NCI-H526 treated with DMSO at 0.1 percent for 48 hours (cell line): ENCODE results near the gene ETFA.

Experiments
- DNase-seq: peaks from one replicate; lab custom pipeline; 2025; lab: John Stamatoyannopoulos, UW

Gene ETFA

DNA sequence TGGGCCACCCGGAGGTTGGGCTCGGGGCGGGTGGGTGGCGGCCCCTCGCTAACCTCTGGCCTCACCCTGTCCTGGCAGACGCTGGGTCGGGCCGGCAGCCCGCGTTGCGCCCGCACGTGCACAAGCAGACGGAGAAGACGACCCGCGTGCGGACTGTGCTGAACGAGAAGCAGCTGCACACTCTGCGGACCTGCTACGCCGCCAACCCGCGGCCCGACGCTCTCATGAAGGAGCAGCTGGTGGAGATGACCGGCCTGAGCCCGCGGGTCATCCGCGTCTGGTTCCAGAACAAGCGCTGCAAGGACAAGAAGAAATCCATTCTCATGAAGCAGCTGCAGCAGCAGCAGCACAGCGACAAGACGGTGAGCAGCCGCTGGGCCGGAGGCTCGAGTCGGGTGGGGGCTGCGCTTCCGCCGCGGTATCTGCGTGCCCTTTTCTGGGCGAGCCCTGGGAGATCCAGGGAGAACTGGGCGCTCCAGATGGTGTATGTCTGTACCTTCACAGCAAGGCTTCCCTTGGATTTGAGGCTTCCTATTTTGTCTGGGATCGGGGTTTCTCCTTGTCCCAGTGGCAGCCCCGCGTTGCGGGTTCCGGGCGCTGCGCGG, 29.0 kb upstream of the ETFA start:
- peak; percentile 36 for DNase-seq

DNA sequence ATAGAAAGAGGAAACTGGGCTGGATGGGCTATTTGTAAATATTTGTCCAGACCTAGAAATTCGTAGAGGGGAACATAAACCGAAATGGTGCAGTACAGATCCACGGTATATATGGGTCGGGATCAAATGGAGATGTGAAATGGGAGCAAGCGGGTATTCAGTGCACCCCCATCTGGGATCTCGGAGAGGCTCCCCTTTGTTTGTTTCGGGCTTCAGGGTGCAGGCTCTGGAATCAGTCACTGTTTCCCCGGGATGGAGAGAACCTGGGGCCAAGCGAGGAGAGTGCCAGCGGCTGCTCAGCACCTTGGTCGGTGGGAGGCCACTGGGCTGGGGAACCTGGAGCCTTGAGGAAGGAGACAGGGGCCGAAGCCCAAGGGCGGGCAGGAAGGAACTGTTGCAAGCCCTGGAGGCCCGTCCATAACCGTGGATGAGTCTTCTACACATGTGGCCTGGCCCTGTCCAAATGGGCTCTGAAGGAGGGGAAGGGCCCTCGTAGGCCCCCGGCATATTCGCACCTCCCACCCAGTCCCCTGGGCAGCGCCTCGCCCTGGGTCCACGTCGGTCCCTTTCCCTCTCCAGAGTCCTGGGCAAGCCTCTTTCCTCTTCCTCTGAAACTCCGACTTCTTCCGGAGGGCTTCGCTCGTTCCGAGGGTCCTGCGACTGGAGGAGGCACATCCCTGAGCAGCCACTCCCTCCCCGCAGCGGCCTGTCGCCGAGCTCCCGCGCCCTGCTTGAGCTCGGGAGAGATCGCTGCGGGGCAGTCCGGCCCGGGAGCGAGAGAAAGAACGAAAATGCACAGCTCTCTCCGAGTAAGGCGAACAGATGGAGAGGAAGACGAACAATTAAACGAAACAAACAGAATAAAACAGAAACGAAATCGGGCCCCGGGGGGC, 28.3 kb upstream of the ETFA start:
- DNase-seq: peak; percentile 21

DNA sequence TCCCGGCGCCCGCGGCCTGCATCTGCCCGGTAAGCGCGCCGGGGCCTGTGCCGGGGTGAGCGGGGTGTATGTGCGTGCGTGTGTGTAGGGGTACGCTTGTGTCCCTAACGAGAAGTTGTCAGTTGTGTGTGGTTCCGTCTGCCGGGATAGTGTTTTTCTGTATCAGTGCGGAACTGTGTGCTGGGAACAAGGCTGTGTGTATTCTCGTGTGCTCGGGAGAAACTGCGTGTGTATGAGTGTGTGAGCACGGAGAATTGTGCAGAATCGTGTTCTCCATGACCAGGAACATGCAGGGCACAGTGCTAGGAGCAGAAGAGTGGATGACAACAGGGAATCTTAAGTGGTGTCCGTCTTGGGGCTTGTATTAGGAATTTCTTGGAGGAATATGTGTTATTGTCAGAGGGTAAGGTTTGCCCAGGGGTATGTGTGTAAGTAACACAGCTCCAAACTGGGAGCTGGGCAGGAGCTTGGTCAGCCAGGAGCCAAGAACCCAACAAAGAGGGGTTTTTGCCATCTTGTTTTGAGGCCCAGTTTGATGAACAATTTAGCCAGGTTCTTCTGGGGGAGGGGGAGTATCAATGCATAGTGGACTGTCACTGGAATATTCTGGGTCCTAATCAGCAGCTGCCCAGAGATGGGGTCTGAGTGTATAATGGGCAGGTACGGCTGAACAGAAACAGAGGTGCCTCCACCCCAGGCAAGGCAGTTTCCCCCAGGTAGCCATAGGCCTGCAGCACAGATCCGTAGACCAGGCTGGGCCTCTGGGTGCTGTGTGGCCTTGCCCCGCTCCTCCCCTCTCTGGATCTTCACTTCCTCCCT, 27.4 kb upstream of the ETFA start:
- peak; percentile 63 for DNase-seq

DNA sequence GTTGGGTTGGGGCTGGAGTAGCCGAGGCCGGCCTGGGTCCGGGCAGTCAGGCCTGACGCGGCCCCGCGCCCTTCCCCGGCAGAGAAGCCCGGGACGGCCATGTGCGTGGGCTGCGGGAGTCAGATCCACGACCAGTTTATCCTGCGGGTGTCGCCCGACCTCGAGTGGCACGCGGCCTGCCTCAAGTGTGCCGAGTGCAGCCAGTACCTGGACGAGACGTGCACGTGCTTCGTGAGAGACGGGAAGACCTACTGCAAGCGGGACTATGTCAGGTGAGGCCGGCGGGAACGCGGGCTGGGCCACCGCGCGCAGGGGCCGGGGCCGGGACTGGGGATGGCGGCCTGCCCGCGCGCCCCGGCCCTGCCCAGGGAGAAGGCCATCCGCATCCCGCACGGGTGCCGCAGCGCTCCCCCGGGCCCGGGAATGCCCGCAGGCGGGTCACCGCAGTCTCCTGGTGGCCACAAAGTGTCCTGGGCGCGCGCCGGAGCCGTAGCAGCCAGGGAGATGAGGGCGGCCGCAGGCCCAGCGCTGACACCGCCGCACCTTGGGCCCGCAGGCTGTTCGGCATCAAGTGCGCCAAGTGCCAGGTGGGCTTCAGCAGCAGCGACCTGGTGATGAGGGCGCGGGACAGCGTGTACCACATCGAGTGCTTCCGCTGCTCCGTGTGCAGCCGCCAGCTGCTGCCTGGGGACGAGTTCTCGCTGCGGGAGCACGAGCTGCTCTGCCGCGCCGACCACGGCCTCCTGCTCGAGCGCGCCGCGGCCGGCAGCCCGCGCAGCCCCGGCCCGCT, 26.6 kb upstream of the ETFA start:
- peak; percentile 55 for DNase-seq

DNA sequence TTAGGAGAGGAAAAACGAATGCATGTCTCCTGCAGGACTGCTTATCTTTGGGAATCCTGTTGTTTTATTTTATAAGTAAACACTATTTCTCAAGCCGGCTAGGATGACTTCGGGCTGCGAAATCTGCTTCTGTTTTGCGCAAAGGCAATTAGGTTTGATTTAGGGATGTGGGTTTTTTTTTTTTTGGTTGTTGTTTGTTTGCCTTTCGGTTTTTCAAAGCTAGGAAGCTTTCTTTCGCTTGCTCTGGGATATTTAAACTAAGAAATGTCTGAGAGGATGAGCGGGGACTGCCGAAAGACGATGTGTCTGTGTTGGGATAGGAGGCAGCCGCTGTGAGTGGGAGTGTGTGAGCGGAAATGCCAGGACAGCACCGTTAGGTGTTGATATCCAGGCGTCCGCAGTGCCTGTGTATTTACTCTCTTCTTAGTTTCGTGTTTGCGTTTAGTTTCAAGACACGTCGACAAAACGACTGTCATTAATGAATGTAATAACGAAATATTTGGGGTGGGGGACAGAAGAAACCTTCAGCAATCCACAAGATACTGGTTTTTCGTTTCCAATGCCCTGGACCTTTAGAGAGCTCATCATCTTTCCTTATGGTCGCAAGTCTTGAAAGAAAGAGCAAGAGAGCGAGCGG, 25.9 kb upstream of the ETFA start:
- DNase-seq: peak; percentile 44

DNA sequence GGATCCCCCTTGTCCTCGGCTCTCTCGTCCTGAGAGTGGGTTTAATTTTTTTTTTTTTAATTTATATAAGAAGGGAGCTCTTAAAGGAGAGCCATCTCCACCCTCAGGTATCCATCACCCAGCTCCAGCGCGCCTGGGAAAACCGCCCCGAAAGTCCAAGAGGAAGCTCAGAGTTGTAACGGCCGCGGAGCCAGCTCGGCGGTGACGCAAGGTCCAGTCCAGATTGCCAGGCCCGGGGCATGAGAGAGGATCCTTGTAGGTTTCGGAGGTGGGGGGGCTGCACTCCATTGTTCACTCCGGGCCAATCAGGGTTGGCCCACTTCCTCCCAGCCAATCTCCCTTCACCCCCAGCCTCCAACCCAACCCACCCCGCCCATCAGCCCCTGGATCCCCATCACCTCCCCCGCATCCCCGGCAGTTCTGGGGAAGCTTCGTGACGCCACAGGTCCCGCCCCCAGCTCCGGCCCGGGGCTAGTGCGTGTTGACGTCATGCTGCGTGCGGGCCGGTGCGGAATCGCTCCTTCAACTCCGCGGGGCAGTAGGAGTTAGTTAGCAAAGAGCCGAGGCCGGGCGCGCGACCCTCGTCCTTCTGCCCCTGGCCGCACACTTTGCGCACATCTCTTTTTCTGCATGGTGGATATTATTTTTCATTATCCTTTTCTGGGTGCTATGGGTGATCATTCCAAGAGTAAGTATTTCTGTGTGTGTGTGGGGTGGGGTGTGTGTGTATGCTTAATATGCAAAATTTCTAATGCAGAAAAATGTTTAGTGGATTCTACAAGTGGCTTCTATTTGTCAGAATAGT, 25.2 kb upstream of the ETFA start, which contains the start of gene ISL2:
ISL2 (plus strand) TSS at position 520 of the 805 bp plus-strand sequence; CDS start at position 631, 111 bp downstream.
- DNase-seq: peak; percentile 91

DNA sequence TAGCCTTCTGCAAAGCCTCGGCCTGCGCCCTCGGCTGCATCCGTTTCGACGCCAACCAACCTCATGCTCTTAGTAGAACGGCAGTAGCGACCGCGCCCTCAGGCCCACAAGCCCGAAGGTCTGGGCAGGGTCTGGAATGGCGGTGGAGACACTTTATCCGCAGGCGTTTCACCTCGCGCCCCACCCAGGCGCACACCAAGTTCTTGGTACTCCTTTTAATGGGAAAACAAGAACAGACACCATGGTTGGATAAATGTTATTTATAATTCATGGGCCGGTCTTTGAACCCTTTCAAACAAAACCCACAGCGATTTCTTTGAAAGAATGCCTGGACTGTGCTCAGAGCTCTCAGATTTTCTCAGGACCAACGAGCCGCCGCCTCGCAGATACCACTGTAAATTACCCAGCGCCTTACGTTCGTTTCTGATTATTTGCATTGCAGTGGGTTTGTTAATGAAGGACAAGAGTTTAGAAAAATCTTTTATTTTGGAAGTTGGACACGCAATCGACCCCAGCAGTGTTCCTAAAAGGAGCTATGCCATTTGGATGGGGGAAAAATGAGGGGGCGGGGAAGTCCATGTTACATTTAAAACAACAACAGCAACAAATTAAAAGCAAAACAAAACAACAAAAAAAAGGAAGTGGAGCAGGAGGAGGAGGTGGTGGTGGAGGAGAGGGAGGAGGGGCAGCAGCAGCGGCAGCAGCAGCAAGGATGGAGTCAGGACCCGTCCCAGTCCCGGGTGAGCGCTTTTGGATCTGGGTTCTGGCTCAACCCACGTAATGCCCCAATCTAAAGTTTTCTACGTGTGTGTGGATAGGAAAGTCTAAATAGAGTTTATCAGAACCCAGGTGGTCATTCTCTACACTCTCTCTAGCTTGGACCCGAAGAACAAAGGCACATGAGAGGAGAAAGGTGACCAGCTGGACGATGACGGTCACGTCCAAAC, 24.3 kb upstream of the ETFA start:
- DNase-seq: peak; percentile 72

DNA sequence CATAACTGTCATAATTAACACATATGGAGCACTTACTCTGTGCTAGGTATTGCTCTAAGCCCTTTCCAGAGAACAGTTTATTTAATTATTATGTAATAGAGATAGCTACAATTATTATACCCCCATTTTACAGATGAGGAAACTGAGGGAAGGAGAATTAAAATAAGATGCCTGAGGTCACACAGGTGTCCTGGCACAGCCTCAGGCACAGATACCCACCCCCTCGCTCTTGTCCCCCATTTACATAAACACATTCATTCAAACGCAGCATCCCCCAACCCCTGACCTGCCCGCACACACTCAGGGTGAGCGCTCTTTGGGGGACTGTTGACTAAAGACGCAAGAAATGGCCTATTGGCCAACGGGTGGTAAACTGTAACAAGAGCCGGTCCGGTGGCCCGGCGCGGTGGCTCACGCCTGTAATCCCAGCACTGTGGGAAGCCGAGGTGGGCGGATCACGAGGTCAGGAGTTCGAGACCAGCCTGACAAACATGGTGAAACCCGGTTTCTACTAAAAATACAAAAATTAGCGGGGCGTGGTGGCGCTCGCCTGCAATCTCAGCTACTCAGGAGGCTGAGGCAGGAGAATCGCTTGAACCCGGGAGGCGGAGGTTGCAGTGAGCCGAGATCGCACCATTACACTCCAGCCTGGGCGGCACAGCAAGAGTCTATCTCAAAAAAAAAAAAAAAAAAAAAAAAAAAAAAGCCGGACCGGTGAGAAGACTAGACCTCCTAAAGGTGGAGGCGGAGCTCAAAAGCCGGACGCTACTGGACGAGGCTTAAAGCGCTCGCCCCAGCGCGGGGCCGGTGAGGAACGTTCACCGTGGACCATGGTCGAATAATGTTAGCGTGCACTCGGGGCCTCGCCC, 23.4 kb upstream of the ETFA start:
- DNase-seq: no peak

DNA sequence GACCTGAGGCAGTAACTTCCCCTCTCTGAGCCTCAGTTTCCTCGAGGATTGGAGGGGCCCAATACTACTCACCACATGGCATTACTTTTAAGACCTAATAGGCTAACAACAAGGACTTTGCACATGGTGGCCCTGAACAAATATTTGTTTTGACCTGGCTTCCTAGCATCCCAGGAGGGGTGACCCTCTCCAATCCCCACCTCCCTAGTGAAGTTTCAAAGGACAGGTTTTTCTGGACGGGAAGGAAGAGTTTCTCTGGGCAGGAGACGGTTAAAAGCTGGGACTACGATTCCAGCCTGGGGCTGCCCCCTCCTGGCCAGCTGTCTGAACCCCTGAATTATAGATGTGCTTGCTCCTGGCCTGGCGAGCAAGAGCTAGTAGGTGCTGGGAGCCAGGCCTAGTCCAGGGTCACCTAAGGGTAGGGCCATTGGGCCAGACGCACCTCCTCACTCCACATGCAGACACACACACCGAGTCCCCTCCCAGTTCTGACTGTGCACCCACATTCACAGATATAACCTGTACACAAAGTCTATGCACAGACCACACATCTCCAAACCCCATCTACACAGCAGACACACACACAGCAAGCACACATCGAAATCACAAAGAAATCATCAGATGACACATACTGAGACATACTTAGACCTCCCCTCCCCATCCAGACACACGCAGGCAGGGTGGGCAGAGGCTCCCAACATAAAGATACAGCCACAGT, 22.6 kb upstream of the ETFA start:
- DNase-seq: no peak

DNA sequence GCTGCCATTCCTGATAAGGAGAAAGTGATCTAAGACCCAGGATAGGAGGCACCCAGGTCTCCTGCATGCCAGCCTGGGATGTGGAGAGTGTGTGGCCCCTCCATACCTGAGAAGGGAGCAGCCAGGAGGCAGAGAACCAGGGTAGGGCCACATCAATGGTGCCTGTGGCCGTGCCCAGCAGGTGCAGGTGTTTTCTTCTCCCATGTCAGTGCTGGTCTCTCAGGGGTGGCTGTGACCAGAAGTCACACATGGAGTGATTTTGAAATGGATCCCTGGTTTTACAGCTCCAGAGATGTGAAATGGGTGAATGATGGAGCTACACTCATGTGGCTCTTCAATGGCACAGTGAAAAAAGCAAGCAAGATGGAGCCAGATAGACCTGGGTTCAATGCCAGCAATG, 22.0 kb upstream of the ETFA start:
- DNase-seq: no peak

DNA sequence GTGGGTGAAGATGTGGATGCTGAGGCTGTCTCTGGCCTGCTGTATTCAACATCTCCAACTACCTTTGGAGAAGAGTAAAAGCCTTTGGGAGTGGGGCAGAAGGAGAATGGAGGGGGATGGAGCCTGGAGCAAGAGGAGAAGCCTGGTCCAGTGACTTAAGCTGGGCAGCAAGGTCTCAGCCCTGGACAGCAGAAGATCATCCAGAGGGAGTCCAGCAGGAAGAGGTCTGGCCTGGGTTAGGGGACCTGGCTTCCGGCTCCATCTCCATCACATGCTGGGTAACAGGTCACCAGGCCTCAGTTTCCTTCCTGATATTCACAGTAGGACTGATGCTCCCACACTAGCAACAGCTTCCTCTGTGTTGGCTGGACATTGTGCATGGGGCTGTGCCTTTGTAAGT, 21.5 kb upstream of the ETFA start:
- no peak for DNase-seq

DNA sequence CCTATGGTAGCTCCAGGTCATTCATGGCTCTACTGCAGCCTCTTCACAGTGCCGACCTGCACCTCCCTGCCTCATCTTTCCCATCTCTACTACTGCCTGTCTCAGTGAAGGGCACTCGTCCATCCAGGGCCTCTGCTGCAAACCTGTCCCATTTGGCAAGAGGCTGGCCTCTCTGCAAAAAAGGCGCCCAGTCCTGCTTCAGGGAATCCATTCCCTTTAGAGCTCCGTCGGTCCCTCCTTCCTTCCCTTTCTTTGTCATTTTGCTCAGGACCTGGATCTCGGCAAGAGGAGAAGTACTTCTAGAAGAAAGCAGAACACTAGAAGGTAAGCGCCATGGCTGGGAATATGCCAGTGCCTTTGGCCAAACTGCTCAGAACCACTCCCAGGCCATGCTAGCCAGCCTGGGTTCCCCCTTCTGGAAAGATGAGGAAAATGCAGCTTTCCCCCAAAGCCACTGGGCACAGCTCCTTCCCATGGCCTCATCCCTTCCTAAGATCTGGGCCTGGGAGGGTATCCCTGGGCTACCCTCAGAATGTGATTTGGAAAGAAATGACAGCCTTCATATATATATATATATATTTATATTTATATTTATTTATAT, 18.9 kb upstream of the ETFA start:
- DNase-seq: no peak

DNA sequence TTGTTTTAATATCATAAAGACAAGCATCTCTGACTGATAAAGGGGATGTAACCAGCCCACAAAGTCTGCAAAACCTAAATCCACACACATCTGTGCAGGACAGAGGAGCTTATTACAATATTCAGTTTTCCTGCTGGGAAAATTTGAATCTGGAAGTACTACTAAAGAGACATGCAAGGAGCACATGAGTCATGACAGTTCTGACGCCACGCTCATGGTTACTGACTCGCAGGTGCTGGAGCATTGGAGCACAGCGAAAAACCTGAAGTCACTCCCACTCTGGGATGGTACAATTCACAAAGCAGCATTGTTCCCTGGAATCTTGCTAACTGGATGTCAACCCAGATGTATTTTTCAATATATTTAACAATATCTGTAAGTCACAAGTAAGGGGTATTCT, 17.7 kb upstream of the ETFA start:
- peak; percentile 39 for DNase-seq

DNA sequence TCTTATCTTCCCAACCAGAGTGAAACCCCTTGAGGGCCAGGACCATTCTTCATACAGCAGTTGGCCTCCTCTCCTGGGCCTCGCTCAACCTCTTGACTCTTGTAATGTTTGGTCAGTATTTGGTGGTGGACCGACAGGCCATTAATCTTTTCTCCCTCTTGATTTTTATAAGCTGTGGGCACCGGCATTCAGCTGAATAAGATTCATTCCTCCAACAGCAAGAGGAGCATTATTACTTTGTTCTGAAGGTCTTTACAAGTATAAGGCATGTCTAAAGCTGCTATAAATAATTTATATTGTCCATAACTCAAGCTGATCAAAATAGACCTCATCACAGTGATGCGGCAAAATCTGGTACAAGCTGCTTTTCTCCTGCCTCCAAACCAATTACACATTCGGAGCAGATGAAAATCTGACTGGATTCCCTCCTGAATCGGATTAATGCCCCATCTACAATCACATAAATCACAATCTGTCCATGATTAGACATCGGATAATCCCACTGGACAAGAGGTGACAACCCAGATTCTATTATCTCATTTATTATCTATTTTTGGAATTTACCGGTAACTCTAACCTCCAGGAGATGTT, 16.9 kb upstream of the ETFA start:
- no peak for DNase-seq

DNA sequence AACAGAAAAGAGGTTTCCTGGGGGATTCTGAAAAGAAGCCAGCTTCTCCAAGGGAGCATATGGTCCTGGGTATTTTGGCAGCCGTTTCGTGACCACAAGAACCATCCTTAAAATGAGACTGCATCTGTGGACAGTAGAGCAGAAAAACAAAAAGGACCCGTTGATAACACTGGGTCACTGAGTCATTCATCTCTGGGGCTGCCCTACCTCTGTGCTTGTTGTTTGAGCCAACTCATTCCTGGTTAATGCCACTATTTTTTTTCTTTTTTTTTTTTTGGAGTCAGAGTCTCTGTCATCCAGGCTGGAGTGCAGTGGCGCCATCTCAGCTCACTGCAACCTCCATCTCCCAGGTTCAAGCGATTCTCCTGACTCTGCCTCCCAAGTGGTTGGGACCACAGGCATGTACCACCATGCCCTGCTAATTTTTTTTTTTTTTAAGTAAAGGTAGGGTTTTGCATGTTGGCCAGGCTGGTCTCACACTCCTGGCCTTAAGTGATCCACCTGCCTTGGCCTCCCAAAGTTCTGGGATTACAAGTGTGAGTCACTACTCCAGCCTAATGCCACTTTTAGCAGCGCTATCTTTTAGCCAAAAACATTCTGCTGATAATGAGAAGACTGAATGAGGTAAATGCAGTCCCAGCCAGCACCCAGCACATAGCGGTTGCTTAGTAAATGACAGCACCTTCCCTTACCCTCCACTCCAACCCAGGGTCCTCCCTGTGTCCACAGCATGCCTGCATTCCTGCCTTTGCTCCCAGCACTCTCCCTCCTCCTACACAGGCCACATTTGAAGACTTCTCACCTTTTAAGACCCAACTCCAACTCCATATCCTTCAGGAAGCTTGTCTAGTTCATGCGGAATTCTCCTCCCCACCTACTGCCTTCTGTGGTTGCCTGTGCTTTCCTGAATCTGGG, 16.2 kb upstream of the ETFA start:
- no peak for DNase-seq

DNA sequence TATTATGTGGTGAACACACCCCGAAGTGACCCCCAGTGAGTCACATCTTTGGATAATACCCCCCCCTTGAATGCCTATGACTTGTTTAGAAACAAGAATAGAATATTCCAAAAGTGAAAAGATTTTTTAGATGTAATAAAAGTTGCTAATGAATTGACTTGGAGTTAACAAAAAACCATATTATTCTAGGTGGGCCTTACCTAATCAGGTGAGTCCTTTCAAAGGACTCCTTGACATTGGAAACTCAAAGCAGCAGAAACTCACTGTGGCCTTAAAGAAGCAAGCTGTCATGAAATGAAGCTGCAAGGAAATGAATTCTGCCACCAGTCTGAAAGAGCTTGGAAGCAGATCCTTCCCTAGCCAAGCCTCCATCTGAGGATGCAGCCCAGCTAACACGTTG, 14.4 kb upstream of the ETFA start:
- no peak for DNase-seq
